Stomach (tissue), 9 donors: ENCODE data around the gene FAM228B. TPM values are rescaled to one million over a fixed set of nuclear protein-coding genes. Genes with fewer than 3 reads are reported as not detected.
A peak's percentile ranks its signal among the peaks of the same experiment; 100 is the strongest.
"Not testable (repeated sequence)": the region's sequence is repeated elsewhere in the genome, so short reads cannot be mapped to it uniquely, and the experiment has no call there.

Experiments used
- DNase-seq, 2 donors: peaks; one replicate each; pipeline versions ENCODE4 v3.0.0 to v3.0.0-alpha.2; 2013 to 2019
- H3K27ac ChIP-seq, 5 donors: fragments of 200-600 bp in 4 of 5; sonication (generic) in 4 of 5; one replicate each; pipeline ENCODE4 v1.5.1; 2013 to 2019; ENCODE audit warnings: mild to moderate bottlenecking in 1 of 5, moderate library complexity in 1 of 5
- H3K27me3 ChIP-seq, 3 donors: fragments of 200-600 bp; sonication (generic); one replicate each; pipeline ENCODE4 v1.5.1; 2017 to 2019; ENCODE audit warnings: mixed run types in 1 of 3
- H3K36me3 ChIP-seq, 4 donors: fragments of 200-600 bp; sonication (generic); 1 replicate in 3 of 4; 2 replicates in 1 of 4; pipeline ENCODE4 v1.5.1; 2016 to 2019
- H3K4me1 ChIP-seq, 4 donors: fragments of 200-600 bp; sonication (generic); one replicate each; pipeline ENCODE4 v1.5.1; 2016 to 2019
- H3K4me3 ChIP-seq, 4 donors: fragments of 200-600 bp; sonication (generic) in 3 of 4; one replicate each; pipeline ENCODE4 v1.5.1; 2016 to 2019; ENCODE audit warnings: mild to moderate bottlenecking in 1 of 4
- H3K9me3 ChIP-seq, 4 donors: fragments of 200-600 bp; sonication (generic); one replicate each; pipeline ENCODE4 v1.5.1; 2016 to 2019
- EP300 ChIP-seq: sonication (generic); formaldehyde crosslinking; IDR thresholded peaks from one replicate; pipeline ENCODE4 v1.6.1; 2017; ENCODE audit warnings: antibody characterized with exemption
- POLR2A ChIP-seq, 4 donors: fragments of 450-650 bp; IDR thresholded peaks; one replicate each; pipeline ENCODE4 v1.6.1; 2016; ENCODE audit warnings: antibody characterized with exemption in 4 of 4, control low read depth in 2 of 4, mild to moderate bottlenecking in 1 of 4, moderate library complexity in 1 of 4
- POLR2AphosphoS5 ChIP-seq, 3 donors: sonication (generic); formaldehyde crosslinking; IDR thresholded peaks; one replicate each; pipeline ENCODE4 v1.6.1; 2016; ENCODE audit warnings: antibody characterized with exemption in 3 of 3
- WGBS, 5 donors: extraction: QIAGEN DNeasy Blood & Tissue Kit in 3 of 5; methylation state at CpG; one replicate each; pipeline versions ENCODE4 v1.1.5 to v1.1.7; 2013 to 2018; 5-methylcytosine and 5-hydroxymethylcytosine counted together
- intact Hi-C: fragments of 100-400 bp; cut with DNase I; formaldehyde crosslinking; loops from one replicate; pipeline ENCODE4 v1.15.1; 2023; ENCODE audit warnings: low total_unique reads
- polyA plus RNA-seq, 3 donors: library from polyadenylated mRNA; stranded (reverse); fragments of 200-250 nt; gene quantifications; one replicate each; pipeline ENCODE4 v1.2.3, GENCODE V29; 2013
- total RNA-seq, 5 donors: library from RNA; depleted of rRNA; stranded (reverse); fragments of >200 nt; gene quantifications; one replicate each; pipeline versions ENCODE4 v1.1.0 to v1.2.3, GENCODE V29; 2014 to 2016
- TF ChIP-seq, protein P1 (sequence below), 7 experiments: fragments of 450-650 bp in 4 of 7; fragments of 200-600 bp in 3 of 7; sonication (generic) in 3 of 7; IDR thresholded peaks; one replicate each; pipeline ENCODE4 v1.5.1; 2016 to 2019; ENCODE audit warnings: antibody characterized with exemption in 7 of 7, control low read depth in 2 of 7, mild to moderate bottlenecking in 1 of 7
- donor health status: healthy with polysubstance abuse.
- donor health status: Bipolar disorder and iron deficiency.
- donor health status: healthy.

The FAM228B gene
- total and polyA plus RNA-seq, 8 donors = 8.4 to 43.2 (median 14.5) TPM; not detected in 1

DNA sequence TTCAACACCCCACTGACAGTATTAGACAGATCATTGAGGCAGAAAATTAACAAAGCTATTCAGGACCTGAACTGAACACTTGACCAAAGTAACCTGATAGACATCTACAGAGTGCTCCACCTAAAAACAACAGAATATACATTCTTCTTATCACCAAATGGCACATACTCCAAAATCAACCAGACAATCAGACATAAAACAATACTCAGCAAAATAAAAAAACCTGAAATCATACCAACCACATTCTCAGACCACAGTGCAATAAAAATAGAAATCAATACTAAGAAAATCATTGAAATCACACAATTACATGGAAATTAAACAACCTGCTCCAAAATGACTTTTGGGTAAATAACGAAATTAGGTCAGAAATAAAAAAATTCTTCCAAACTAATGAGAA is 15.9 kb upstream of the FAM228B start:
- Histone ChIP-seq H3K9me3 (peaks cover 0 to 7% (median 0%) of the 10 kb centered on the region in 4 donors), H3K4me3 (no peak overlapping the region), H3K27ac (no peak overlapping the region), H3K36me3 (peaks cover 0 to 18% (median 12%) of the 10 kb centered on the region in 4 donors), H3K4me1 (no peaks in the 10 kb centered on the region), H3K27me3 (no peaks in the 10 kb centered on the region)
- TF ChIP-seq, protein P1, sequence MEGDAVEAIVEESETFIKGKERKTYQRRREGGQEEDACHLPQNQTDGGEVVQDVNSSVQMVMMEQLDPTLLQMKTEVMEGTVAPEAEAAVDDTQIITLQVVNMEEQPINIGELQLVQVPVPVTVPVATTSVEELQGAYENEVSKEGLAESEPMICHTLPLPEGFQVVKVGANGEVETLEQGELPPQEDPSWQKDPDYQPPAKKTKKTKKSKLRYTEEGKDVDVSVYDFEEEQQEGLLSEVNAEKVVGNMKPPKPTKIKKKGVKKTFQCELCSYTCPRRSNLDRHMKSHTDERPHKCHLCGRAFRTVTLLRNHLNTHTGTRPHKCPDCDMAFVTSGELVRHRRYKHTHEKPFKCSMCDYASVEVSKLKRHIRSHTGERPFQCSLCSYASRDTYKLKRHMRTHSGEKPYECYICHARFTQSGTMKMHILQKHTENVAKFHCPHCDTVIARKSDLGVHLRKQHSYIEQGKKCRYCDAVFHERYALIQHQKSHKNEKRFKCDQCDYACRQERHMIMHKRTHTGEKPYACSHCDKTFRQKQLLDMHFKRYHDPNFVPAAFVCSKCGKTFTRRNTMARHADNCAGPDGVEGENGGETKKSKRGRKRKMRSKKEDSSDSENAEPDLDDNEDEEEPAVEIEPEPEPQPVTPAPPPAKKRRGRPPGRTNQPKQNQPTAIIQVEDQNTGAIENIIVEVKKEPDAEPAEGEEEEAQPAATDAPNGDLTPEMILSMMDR (IDR thresholded peaks at IDR 0.05) = no peak
- TF ChIP-seq EP300 (no peak), POLR2A (IDR thresholded peaks at IDR 0.05) (no peak), POLR2AphosphoS5 (IDR thresholded peaks at IDR 0.05) (no peak)
- no peak for DNase-seq
- intact Hi-C loops = no loop called here
- WGBS, 5 donors = 44 to 96% (median 54%) methylated on average over 1 of the region's 1 CpG

DNA sequence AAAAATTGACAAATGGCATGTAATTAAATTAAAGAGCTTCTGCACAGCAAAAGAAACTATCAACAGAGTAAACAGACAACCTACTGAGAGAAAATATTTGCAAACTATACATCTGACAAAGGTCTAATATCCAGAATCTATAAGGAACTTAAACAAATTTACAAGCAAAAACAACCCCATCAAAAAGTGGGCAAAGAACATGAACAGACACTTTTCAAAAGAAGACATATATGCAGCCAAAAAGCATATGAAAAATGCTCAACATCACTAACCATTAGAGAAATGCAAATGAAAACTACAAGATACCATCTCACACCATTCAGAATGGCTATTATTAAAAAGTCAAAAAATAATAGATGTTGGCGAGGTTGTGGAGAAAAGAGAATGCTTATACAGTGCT is 13.8 kb upstream of the FAM228B start:
- DNase-seq, H3K4me3 ChIP-seq, intact Hi-C loops, H3K36me3 ChIP-seq, H3K9me3 ChIP-seq, H3K4me1 ChIP-seq, H3K27ac ChIP-seq, H3K27me3 ChIP-seq: not testable (repeated sequence)
- WGBS, 5 donors = 85 to 100% (median 96%) methylated on average over 1 of the region's 1 CpG

DNA sequence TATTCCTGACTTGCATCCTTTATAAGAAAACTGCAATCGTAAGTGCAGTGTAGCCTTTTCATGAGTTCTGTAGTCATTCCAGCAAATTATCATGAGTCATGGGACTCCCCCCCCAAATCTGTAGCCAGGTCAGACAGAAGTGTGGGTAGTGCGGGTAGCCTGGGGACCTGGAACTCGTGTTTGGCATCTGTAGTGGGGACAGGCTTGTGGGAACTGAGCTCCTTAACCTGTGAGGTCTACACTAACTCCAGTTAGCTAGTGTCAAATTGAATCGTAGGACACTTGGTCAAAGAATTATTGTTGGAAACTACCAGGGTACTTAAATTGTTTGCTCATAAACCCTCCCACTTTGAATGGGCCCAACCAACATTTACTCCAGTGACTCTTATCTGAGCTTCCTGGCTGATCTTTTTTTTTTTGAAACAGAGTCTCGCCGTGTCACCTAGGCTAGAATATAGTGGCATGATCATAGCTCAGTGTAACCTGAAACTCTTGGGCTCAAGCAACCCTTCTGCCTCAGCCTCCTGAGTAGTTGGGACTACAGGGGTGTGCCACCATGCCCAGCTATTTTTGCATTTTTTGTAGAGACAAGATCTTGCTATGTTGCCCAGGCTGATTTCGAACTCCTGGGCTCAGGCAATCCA is 12.5 kb upstream of the FAM228B start:
- Histone ChIP-seq H3K36me3 (peaks cover 0 to 12% (median 4%) of the 10 kb centered on the region in 4 donors), H3K4me1 (no peaks in the 10 kb centered on the region), H3K27me3 (no peaks in the 10 kb centered on the region), H3K27ac (no peak overlapping the region), H3K4me3 (no peak overlapping the region), H3K9me3 (peaks cover 0 to 7% (median 6%) of the 10 kb centered on the region in 4 donors)
- WGBS, 5 donors = 71 to 82% (median 79%) methylated on average over 7 of the region's 7 CpGs
- DNase-seq = no peak
- TF ChIP-seq EP300 (no peak), POLR2AphosphoS5 (IDR thresholded peaks at IDR 0.05) (no peak), POLR2A (IDR thresholded peaks at IDR 0.05) (no peak)
- TF ChIP-seq, protein P1 (IDR thresholded peaks at IDR 0.05) = no peak
- intact Hi-C loops = no loop called here

DNA sequence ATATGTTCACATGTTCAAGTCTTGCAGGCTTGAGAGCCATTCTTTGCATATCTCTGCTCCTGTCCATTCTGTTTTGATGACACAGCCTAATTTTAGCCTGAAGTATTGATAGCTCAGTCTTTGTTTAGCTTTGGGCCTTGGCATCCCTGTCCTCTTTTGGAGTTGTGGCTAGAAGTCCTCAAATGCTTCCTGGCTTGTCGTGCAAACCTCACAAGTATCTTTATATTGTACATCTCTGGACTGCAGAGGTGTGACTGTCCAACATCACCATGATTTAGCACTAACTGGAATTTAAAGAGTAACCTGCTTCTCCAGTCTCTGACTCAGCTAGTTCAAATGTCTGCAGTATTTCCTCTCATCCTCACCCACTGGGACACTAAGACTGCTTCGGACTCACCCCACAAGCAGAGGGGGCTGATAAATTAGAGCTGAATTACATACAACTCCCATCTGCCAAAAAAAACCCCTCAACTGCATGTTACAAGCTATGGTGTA is 11.8 kb upstream of the FAM228B start:
- Histone ChIP-seq H3K4me1 (no peaks in the 10 kb centered on the region), H3K27me3 (no peaks in the 10 kb centered on the region), H3K4me3 (no peak overlapping the region), H3K9me3 (peaks cover 0 to 7% (median 5%) of the 10 kb centered on the region in 4 donors), H3K27ac (no peak overlapping the region), H3K36me3 (peaks cover 0 to 16% (median 6%) of the 10 kb centered on the region in 4 donors)
- peak in 1 of 2 donors; percentile 16 for DNase-seq
- no peak for TF ChIP-seq POLR2A (IDR thresholded peaks at IDR 0.05)
- TF ChIP-seq, protein P1 (IDR thresholded peaks at IDR 0.05) = no peak
- TF ChIP-seq POLR2AphosphoS5 (IDR thresholded peaks at IDR 0.05) = no peak
- no peak for TF ChIP-seq EP300
- intact Hi-C loops = no loop called here
- 70 to 83% (median 78%) methylated on average over 2 of the region's 2 CpGs for WGBS, 5 donors

DNA sequence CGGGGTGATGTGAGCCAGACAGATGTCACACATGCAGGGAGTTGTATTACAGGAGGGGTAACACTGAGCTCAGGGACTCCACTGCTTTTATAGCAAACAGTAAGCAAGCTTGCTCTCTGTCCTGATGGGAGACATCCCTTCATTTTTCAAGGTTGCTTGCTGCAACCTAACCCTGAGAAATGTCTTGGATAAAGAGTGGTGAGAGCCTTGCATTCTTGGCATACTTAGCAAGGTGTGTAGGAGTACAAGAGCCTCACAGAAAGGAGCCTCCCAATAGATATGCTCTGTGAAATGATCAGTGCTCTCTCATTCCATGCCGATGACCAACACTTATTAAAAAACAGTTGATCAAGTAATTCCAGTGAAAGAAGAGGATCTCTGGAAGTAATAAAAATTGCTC is 8.2 kb upstream of the FAM228B start:
- WGBS, 5 donors = 49 to 97% (median 50%) methylated on average over 1 to 2 of the region's 2 CpGs

More for the DNA sequence above, 8.2 kb upstream of the FAM228B start:
- Histone ChIP-seq H3K27me3 (no peaks in the 10 kb centered on the region), H3K36me3 (peaks cover 0 to 16% (median 7%) of the 10 kb centered on the region in 4 donors), H3K4me3 (no peak overlapping the region), H3K9me3 (peaks cover 0 to 7% (median 3%) of the 10 kb centered on the region in 4 donors), H3K27ac (no peak overlapping the region), H3K4me1 (no peaks in the 10 kb centered on the region)
- TF ChIP-seq EP300 = no peak
- TF ChIP-seq, protein P1 (IDR thresholded peaks at IDR 0.05) = no peak
- TF ChIP-seq POLR2A (IDR thresholded peaks at IDR 0.05) = no peak
- no peak for TF ChIP-seq POLR2AphosphoS5 (IDR thresholded peaks at IDR 0.05)
- no peak for DNase-seq
- intact Hi-C loops = no loop called here
